ENCODE measurements around the gene RMND1.

DNA sequence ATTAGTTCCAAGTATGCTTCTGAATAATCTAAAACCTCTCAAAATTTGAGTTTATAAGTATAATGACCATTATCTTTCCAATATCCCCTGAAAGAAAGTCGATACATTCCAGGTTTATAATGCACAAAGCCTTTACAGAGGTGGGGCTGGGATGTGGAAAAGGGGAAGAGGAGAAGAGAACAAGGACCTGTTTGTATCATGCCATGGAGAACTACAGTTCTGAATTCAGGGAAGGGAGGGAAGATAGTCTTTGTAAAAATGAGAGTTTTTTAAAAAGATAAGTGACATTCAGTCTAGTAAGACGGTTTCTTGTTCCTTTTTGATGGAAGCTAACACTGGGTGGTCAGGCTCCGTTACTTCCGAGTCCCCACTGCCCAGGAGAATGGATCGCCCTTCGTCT is 86.7 kb downstream of the RMND1 start:
- TF ChIP-seq, protein P1, sequence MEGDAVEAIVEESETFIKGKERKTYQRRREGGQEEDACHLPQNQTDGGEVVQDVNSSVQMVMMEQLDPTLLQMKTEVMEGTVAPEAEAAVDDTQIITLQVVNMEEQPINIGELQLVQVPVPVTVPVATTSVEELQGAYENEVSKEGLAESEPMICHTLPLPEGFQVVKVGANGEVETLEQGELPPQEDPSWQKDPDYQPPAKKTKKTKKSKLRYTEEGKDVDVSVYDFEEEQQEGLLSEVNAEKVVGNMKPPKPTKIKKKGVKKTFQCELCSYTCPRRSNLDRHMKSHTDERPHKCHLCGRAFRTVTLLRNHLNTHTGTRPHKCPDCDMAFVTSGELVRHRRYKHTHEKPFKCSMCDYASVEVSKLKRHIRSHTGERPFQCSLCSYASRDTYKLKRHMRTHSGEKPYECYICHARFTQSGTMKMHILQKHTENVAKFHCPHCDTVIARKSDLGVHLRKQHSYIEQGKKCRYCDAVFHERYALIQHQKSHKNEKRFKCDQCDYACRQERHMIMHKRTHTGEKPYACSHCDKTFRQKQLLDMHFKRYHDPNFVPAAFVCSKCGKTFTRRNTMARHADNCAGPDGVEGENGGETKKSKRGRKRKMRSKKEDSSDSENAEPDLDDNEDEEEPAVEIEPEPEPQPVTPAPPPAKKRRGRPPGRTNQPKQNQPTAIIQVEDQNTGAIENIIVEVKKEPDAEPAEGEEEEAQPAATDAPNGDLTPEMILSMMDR (IDR thresholded peaks at IDR 0.05), result no peak
- TF ChIP-seq EZH2phosphoT487 (IDR thresholded peaks at IDR 0.05), result no peak

Data from neural progenitor cell (in vitro differentiated cells).